GM23248 (cell line): Measurements from ENCODE around the gene KCNIP1.

Experiments used
- EZH2 ChIP-seq: fragments of 200-600 bp; sonication (generic); IDR thresholded peaks from 2 replicates; pipeline ENCODE4 v1.6.1; 2018; ENCODE audit warnings: antibody characterized with exemption, mild to moderate bottlenecking; ENCODE audit not compliant: insufficient read depth, poor library complexity, severe bottlenecking
- EZH2phosphoT487 ChIP-seq: fragments of 200-600 bp; sonication (generic); IDR thresholded peaks from 2 replicates; pipeline ENCODE4 v1.6.1; 2018; ENCODE audit warnings: antibody characterized with exemption, moderate library complexity, mild to moderate bottlenecking, low read depth; ENCODE audit not compliant: insufficient read depth

DNA sequence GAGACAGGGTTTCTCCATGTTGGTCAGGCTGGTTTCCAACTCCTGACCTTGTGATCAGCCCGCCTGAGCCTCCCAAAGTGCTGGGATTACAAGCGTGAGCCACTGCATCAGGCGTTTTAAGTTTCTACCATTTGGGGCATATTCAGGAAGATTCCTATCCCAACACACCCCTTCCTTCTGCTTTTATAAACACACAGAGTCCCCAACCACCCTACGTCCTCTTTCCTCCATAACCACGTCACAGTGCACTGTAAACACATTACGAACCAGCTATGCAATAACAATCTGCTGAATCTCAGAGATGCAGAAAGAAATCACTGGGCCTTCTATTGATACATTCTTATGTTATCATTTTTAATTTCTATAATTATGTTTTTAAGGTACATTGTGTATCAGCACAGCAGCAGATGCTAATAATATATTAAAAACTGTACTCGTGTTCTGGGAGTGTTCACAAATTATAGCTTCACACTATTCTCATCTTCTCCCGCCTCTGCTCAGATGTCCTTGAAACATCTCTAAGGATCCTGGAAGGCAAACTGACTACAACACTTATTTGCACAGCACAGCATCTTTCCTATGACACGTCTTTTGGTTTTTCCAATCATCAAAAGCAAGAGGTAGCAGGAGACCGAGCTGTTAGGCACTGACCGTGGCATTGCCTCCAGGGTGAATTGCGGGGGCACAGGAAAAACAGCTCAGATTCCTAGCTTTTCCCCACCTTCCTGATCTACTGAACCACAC is 60.2 kb downstream of the KCNIP1 start:
- no peak for TF ChIP-seq EZH2phosphoT487
- no peak for TF ChIP-seq EZH2
